ENCODE data around the gene APOBEC3H.

Gene APOBEC3H

DNA sequence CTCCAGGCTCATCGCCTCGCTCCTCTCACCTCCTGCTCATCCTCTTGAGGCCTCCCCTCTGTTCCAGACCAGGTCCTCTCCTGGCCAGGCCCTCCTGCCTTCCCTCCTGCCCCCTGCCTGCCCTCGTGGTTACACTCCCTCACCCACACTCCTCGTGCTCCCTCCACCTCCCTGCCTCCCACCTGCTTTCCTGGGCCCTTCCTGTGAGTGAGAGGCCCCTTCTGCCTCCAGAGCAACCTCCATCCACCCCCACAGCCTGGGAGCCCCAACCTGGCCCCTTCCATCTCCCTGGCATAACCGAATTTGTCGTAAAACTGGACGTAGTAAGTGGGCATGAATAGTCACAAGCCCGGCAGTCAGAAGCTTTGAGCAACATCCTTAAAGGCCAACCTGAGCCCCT is 15.4 kb upstream of the APOBEC3H start:
- DNase-seq, result no peak

DNA sequence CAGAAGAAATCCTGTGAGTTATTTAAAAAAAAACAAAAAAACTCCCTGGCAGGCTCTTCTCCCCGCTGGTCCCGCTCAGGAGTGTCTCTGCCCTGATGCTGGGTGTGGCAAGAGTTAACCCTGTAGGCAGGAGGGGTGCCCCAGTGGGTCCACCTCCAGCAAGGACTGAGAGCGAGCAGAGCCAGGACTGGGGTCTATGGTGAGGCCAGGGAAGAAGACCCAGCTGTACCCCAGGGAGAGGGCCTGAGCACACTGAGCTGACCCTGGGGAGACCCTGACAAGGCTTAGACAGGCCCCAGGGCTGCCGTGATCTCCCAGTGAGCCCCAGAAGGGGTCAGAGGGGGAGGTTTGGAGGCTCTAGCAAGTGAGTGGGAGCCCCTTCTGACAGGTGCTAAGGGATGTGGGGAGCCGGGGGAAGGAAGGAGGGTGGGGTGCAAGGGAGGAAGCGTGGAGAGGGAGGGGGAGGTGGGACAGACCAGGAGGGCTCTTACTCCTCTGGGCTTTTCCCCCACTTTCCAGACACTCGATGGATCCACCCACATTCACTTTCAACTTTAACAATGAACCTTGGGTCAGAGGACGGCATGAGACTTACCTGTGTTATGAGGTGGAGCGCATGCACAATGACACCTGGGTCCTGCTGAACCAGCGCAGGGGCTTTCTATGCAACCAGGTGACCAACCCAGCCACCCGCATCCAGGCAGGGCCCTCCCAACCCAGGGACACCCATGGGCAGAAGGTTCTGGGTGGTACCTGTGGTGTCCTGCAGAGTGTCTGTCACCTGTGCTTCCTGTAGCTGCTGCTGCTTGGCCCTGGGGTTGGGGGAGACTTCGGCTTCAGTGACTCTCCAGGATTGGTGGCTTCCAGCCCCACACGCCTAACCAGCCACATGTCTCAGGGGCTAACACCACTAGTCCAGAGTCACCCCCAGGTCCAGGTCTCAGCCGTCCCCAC is 13.6 kb upstream of the APOBEC3H start:
- no peak for DNase-seq

DNA sequence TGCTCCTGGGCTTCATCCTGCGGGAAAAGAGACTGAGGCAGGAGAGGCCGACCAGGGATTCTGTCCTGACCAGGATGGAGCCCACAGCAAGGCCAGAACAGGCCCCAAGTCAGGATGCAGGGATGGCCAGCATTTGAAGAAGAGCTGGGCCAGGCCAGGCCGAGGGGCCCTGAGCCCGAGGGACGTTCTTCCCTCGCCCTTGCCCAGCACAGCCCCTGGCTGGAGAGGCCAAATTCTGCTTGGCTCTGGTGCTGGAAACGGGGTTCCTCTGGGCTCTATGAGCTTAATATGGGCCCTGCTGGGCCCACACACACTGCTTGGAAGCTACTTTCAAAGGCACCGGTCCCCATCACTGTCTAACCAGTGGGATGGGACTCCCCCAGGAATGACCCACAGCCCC is 12.4 kb upstream of the APOBEC3H start:
- no peak for DNase-seq

DNA sequence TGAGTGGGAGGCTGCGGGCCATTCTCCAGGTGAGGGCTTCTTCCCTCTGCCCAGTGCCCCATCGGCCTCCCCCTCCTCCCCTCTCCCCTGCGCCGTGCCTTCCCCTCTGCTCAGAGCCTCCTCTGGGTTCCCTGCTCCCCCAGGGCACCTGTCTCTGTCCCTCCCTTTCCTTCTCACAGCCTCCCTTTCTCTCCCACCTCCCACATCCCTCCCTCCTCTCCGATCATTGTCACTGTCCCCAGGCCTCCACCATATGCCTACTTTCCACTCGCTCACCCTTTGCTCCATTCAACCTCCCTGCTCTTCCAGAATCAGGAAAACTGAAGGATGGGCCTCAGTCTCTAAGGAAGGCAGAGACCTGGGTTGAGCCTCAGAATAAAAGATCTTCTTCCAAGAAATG is 9.9 kb upstream of the APOBEC3H start:
- no peak for DNase-seq

DNA sequence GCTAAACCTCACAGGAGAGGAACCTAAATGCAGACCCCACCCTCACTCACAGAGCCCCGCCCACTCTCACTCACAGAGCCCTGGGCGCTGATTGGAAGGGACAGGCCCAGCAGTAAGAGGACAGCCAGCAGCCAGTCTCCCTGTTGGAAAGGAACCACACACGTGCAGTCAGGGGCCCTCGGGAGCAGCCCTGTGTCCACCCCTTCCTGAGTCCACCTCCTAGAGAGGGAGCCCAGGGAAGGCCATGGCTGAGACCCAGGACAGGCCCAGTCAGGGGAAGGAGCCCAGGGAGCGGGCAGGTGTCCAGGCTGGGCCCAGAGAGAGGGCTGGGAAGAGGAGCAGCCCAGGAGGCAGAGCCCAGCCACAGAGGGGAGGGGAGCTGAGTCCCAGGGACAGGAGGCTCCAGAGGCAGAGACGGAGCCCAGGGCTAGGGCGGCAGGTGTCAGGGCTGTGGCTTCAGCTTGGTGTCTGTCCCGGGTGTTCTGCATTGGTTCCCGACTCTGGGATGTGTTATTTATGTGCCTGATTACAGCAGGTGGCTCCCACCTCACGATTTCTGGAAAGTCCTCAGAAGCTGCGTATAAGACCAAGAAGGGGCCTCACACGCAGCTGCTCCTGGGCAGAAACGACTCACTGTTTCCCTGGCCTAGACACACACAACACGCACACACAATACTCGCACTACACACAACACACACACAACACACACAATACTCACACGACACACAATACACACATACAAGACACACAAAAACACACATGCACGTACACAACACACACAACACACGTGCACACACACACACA is 9.0 kb upstream of the APOBEC3H start:
- no peak for DNase-seq

DNA sequence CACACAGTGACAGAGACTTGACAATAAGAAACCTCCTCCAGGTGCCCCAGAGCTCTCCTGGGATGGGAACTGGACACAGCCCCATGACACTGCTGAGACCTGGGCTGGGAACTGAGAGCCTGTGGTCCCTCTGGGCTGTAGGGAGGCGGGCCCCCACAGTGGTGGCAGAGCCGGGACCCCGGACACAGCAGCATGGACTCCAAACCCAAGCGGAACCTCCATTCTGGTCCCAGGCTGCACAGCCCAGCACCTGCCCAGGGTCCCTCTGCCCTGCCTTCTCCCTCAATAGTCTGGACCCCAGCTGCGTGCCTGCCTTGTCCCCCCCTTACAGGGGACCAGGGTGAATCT is 8.4 kb upstream of the APOBEC3H start:
- DNase-seq, result no peak

DNA sequence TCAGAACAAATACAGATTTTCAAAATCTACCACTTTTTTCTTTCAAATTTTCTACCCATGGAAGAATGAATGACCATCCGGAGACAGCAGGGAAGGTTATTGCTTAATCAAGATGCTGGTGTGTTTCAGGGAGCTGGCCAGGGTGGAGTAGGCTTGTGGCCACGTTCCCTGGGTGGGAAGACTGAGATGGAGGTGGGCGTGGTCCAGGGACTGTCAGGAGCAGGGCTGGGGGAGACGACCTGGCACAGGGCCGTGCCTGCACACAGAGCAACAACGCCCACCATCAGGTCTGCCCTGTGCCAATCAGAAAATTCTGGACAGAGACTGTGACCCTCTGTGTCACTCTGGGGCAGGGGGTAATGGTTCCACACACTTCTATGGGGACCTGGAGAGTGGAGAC is 7.1 kb upstream of the APOBEC3H start:
- DNase-seq, result no peak

DNA sequence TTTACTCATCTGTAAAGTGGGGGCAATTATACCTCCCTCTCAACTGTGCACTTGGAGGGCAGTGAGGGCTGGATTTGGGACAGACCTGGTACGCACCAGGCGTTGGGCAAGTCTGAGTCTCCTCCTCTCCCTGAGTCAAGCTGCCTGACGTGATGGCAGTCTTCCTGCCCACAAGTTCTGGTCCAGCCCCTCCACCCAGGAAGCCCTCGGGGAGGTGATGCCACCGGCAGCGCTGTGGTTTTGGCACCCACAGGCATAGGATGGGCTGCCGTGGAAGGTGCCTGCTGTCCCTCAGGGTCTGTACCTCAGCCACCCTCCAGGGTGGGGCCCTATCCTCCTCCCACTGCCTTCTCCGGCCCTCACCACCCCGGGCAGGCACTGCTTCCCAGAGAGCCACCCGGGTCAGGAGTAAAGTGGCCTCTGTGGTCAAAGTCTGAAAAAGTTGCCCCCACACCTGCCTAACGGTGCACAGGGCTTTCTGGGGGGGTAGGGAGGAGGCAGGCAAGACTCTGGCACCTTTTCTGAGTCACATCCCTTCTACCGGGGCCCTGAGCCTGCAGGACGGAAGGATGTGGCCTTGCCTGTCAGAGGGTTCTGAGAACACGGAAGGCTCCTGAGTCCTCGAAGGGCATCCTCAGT is 6.5 kb upstream of the APOBEC3H start:
- no peak for DNase-seq

DNA sequence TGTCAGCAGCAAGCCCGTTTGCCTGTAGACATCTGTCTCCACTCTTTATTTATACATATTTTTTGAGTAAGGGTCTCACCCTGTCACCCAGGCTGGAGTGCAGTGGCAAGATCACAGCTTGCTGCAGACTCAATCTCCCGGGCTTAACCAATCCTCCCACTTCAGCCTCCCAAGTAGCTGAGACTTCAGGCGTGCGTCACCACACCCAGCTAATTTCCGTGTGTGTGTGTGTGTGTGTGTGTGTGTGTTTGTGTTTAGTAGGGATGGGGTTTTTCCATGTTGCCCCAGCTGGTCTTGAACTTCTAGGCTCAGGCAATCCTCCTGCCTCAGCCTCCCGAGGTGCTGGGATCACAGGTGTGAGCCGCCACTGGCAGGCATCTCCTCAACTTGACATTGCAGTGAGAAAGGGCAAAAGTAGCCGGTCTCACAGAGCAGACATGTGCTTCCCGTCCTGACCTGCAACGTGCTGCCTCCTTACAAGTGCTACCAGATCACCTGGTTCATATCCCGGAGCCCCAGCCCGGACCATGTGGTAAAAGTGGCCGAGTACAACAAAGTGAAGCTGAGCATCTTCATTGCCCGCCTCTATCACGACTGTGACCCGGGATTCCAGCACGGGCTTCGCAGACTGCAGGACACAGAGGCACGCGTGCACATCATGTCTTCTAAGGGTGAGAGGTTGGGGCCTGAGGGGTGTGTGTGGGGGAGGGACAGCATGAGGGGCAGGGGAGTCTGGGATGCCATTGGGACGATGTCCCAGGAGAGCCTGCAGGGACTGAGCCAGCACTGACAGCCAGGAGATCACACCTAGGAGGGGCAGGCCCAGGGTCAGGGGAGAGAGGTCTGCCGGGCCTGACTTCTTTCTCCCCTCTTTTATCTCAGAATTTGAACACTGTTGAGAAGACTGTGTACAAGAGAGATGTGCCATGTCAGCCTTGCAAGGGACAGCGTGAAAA is 5.6 kb upstream of the APOBEC3H start:
- DNase-seq, result no peak

DNA sequence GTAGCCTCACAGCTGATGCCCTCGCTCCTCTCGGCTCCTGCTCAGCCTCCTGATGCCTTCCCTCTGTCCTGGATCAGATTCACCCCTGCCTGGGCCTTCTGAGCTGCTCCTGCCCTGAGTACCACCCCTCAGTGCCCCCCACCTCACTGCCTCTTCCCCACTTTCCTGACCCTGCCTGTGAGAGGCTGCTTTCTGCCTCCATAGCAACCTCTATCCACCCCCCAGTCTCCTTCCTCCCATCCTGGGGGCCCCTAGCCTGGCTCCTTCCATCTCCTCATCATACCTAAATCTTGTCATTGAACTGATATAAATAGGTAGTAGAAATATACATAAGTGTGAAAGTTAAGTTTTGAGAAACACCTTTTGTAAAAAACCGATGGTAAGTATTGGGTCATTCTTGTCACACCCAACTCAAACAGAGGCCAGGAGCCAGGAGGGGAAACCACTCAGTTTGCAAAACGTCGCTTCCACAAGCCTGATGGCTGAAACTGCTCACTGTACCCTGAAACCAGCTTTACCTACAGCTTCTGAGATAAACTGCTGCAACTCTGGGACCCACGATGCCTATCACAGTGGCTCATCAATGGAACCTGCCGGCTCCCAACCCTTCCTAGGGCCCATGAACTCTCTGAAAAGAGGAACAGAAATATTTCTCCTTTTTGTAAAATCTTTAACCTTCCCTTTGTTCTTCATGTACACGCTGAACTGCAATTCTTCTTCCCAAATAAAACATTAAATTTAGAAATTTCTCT is 4.8 kb upstream of the APOBEC3H start:
- DNase-seq, result no peak

DNA sequence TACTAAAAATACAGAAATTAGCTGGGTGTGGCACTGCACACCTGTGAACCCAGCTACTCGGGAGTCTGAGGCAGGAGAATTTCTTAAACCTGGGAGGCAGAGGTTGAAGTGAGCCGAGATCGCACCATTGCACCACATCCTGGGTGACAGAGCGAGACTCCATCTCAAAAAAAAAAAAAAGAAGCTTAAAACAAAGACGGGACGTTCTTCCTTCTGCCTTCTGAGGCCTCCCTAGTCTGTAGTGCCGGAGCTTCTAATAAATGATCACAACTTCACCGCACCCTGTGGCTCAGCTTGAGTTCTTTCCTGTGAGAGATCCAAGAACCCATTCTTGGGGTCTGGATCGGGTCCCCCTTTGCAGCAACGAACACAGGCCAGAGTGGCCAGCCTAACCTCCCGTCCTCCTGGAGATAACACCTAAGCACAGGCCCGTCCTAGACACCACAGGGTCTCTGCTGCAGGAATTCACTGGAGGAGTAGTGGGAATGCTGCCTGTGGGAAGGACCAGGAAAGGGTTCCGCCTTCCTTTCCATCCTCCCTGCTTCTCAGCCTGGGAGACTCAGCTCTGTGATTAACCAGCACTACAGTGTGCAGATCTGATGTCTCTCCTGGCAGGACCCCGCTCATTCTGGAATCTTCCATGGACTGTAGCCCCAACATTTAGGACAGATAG is 2.2 kb upstream of the APOBEC3H start:
- DNase-seq, result no peak

DNA sequence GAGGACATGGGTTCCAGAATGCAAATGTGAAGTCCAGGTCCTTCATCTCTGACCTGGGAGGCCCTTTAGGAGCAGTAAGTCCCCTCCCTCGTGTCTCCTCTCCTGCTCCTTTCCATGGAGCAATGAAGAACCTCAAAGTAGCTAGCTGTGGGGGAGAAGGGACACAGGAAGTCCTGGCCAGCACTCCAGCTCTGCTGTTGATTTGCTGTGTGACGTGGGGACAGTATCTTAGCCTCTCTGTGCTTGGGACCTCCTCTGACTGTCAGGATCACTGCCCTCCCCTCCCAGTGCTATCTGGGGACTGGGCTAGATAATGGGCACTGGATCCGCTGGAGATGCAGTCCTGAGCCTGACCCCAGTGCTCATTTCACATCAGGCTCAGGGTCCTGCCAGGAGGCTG is 1.1 kb upstream of the APOBEC3H start:
- no peak for DNase-seq

DNA sequence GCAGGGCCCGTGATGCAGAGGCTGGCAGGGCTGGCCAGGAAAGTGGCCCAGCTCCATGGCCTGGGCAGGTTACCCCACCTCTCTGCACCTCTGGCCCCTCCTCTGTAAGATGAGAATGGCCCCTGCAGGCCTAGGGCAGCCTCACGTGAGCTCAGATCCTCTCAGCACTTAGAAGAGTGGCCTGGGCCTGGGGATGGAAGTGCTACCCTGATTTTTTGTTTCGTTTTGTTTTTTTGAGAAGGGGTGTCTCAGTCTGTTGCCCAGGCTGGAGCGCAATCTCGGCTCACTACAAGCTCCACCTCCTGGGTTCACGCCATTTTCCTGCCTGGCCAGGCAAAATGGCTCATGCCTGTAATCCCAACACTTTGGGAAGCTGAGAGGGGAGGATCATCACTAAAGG is 982 bp downstream of the APOBEC3H start:
- no peak for DNase-seq

DNA sequence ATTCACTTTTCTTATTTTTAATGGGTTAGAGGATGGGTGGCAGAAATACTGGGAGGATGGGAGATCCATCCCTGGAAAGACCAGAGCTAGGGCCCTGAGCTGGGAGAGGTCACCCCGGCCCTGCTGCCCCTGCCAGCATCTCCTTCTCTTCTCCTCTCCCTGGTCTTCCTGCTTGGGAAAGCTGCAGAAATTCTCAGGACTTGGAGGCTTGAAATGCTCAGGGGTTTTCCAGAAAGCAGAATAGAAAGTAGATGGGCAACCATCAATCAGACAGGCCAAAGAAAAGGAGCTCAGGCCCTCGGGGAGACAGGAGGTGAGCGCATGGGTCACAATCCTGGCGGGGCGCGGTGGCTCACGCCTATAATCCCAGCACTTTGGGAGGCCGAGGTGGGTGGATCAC is 1.5 kb downstream of the APOBEC3H start:
- DNase-seq, result no peak

DNA sequence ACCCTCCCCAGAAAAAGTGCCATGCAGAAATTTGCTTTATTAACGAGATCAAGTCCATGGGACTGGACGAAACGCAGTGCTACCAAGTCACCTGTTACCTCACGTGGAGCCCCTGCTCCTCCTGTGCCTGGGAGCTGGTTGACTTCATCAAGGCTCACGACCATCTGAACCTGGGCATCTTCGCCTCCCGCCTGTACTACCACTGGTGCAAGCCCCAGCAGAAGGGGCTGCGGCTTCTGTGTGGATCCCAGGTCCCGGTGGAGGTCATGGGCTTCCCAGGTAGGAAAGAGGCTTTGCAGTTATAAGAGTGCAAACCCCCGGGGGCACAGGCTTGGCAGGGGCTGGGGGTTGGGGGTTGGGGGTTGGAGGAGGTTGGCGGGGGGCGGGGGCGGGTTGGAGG is 4.2 kb downstream of the APOBEC3H start:
- no peak for DNase-seq

DNA sequence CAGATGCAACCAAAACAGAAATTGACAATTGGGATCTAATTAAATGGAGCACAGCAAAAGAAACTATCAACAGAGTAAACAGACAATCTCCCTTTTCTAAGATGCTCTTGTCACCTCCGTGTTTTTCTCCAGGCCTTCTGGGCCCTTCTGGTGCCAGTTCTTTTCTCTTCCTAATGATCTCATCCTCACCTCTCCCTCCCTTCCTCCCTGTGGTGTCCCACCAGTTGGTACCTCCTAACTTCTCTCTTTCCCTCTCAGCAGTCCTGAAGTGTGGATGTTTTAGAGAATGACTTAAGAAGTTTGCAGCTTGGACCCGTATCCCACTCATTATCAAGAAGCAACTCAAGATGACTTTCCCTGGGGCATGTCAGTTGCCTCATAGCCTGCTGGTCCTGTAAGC is 6.4 kb downstream of the APOBEC3H start:
- no peak for DNase-seq

DNA sequence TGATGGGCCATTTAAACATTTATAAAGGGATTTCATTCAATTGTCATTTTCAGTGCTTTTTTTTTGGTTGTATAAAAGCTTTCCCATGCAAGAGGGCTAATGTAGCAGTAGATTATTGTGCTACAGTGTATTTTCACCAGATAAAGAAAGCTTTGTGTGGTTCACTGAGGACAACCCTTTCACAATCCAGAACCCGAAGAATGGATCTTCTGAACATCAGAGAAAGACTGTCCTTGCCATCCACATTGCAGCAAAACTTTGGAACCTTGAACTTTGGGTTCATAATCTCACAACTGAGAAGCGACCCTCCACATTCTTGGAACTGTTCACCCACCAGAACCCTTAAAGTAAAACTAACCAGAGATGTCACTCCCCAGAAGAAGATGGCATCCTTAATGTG is 9.3 kb downstream of the APOBEC3H start:
- DNase-seq, result no peak

DNA sequence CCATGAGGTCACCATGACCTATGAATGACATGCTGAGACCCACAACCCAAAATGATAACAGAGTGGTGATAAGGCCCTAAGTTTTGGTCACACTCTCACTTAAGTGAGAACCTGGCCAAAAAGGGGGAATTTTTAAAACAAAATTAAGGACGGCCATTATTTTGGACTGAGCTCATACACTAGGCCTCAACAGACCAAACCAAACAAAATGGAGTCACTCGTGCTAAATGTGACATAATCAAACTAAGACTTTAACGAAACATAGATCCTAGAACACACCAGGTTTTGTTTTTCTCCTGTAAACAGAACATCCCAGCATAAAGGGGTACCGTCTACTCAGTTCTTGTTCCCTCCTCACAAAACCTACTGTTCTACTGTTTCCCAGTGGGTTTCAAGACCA is 11.4 kb downstream of the APOBEC3H start:
- no peak for DNase-seq

DNA sequence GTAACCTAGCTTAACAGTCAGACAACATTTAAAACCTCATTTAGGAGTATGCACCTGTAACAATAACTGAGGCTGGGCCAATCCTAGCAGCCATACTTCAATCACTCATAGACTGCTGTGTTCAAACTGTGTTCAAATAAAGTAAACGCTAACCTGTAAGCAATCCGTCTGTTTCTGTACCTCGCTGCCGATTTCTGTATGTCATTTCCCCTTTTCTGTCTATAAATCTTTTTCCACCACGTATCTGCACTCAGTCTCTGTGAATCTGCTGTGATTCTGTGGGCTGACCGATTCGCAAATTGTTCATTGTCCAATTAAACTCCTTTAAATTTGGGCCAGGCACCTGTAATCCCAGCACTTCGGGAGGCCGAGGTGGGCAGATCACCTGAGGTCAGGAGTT is 12.3 kb downstream of the APOBEC3H start:
- DNase-seq, result no peak

DNA sequence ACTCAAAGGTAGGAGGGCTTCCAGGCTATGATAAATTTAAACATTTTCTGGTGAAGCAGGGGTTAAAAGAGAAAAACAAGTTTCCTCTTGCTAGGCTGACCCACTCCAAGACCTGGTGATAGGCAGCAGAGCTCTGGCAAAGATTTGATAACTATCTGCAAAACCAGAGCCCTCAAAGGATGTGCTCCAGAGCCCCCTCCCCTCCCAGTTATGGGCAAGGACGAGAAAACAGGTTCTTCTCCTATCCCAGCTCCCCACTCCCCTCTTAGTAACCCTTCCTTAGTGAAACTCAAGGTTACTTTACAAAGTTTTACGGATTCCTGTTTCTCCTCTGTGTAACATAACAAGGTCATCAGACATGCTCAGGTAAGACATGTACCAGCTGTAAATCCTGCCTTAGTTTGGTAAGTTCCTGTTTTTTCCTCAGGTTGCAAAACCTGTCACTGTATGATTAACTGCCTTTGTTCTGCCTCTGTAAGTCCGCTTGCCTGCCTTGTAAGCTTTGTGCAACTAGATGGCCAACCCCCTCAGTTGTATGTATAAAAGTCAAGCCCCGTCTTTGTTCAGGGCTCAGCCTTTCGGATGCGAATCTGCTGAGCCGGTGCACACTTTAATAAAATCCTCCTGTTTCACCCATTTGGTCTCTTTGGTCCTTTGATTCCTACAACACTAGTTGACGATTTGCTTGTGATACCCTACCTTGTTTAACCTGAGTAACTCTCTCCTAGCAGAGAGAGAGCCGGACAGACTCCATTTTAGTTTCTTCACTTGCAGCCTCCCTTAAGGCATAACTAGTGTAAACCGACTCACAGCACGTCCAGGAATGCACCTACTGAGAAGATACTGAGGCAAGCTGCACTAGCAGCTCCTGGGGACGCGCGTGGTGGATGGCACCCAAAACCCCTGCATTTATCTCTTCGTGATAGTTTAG is 13.9 kb downstream of the APOBEC3H start:
- DNase-seq, result no peak
